ENCODE measurements around the gene GCSAM.

GCSAM gene

DNA sequence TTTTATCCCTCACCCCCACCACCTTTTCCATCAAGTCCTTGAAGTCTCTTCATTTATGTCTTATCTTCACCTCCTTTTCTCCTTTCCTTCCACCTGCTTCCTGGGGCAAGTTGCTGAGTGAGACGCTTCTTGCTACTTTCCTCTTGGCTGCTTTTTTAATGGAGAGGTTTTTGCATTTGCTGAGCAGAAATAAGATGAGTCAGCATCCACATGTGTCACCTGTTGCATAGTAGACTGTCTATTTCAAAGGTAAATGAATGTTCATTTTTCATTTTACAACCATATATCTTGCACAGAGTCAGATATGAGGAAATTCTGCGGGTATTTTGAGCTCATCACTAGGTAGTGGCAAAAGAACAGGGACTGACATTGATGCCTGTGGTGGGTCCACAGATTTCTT is 28.3 kb downstream of the GCSAM start:
- no peak for DNase-seq (ENCODE audit: low spot score)

DNA sequence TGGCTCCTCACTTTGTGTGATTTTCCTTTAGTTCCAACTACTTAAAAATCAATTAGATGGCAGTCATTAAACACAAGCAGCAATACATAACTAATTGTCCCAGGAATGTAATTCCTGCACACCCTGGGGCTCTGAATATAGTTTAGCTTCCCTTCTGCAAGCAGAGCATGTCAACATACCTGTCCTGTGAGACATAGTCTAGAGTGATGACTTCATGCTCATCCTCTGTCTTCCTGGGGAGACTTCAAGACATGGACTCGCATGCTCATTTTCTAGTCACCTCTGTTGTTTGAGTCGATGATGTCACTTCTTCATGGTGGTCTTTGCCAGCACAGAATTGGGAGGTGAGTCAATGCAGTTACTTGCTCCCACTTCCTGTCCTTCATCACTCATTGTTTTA is 31.1 kb downstream of the GCSAM start:
- DNase-seq (ENCODE audit: low spot score): no peak

DNA sequence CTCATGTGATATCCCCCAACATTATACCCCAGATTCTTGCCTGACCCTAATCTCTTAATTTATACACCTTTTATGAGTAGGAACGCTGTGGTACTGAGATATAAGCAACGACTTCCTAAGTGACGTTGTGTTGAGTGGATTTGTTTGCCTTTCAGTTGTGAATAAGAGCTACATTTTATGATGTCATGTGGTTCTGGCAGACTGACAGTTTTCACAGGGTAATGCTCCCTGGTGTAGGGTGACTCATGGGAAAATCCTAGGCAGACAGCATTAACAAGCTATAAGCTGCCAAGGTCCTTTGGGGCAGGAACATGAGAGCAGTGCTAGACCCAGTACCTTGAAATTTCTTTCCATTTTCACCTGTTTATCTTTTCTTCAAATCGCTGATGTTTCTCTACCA is 35.7 kb downstream of the GCSAM start:
- no peak for DNase-seq (ENCODE audit: low spot score)

DNA sequence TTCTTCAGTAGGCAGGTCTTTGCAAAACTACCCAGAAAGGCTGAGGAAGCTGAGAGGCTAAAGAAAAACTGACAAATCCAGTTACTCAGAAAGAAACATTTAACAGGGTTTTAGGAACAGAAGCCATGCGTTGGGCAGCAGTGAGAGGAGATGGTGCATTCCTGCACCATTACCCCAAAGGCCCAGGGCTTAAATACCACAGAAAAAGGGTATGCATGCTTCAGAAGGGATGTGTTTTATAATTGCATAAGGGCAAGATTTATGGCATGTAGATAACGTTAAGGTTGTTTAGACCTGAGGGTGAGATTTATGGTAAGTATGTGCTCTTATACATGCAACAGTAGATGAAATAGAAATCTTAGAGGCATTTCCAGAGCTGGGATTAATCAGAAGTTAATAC is 36.9 kb downstream of the GCSAM start:
- DNase-seq (ENCODE audit: low spot score): no peak

DNA sequence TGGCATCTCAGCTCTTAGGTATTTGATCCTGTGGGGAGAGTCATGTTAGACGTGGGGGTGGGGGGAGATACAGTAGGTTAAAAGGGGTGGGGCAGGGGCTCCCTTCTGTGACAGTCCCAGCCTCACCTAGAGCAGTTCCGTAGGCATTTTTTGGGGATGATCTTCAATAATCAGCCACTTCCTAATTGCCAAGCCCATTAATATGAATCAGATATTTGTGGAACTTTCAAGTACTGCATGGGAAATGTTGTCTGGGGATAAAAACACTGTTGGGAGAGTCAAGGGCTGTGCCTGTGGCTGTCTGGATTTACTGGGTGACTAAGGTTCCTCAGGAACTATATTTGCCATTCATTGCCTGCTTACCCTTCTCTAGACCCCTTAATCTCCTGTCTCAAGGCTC is 37.3 kb downstream of the GCSAM start:
- no peak for DNase-seq (ENCODE audit: low spot score)

DNA sequence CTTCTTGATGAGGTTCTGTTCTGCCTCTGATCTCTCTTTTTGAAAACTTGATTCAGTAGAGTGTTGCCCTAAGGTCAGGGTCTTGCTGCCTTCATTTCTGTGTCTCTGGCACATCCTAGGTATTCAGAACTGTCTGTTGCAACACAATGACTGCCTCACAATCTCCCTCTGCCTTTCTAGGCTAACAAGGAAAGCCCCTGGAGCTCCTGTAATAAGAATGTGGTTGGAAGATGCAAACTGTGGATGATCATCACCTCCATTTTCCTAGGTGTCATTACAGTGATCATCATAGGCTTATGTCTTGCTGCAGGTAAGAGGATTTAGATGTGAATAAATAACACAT is 39.9 kb downstream of the GCSAM start:
- DNase-seq (ENCODE audit: low spot score): no peak

DNA sequence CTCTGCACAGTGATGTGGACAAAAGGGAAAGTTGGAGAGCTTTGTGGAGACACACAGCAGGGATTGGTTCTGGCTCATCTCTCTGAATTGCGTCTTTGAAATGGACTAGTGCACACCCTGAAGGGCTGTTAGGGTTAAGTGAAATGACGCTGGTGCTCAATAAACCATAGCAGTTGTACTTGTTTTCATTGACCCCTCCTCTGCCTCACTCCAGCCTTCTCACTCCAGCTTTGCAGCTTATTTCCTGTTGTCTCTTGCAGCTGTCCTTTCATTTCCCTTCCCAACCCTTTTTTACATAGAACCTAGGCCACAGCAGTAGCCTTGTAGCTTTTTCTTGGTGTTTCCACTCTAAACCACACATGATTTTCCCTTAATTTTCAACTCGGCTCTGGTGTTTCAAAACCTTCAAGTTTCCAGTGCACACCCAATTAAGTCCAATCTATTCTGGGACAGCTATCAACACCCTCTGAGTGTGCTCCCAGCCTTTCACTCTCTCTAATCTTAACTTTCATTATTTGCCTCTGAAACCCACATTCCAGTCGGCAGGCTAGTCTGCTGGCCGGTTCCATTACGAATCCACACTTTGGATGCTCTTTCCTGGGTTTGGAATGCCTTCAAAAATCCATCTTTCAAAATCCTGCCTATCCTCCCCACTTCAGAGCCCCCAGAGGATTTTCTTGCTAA is 40.4 kb downstream of the GCSAM start:
- no peak for DNase-seq (ENCODE audit: low spot score)

DNA sequence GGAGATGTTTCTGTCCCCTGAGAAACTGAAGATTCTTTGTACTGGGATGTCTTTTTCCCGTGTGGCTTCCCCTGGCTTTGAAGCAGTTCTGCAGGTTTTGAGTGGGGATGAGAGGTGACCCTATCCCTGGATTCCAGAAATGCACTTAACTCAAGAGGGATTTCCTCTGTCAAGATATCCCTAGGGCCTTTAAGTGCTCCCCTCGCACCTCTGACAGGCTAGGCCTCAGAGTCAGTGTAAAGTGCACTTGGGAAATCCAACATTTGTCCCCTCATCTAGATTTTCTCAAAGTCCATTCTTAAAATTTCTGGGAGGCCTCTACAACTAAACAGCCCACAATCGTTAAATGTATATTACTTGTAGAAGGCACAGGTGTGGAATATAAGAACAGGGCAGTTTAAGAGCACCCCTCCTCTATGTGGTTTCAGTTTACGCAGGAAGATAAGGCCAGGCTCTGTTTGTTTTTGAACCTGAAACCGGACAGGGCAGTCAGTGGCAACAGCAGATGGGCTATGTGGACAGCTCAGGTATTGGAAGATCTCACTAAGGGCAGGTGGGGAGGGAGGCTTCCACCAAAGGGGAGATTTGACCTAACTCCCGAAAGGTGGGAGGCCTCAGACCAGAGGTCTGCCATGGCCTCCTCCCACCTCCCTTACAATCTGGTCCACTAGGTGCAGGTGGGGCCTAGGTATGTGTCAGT is 42.0 kb downstream of the GCSAM start:
- DNase-seq (ENCODE audit: low spot score): no peak

DNA sequence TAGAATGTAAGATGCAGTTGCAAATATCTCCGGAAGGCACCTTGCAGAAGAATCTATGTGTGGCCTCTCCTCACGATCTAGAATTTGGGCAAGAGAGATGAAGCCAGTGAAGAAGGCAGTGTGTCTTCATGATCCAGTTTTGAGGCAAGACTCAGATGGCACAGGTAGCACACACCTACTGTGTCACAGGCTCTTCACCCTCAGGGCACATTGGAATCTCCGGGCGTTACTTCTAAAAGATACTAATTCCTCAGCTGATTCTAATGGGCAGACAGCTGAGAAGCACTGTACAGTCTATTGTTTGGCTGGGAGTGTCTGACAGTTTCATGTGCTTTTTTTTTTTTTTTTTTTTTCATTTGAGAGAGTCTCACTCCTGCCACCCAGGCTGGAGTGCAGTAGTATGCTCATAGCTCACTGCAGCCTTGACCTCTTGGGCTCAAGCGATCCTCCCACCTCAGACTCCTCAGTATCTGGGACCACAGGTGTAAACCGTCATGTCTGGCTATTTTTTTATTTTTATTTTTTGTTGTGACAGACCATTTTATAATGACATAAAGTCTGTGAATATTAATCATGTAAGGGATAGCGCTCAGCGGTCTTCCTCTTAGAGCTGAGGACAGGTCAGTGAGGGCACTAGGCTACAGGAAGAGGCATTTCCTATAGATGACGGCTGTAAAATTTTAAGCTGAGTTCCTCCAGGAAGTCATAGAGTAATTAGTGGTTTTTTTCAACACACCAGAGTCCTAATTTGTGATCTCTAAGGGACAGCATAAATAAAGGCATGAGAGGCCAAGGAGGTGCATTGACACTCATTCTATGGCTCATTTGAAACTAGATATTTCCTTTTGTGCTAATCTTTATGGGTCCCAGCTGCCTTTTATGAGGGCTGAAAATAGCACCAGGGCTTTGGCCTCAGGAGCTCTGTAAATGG is 42.8 kb downstream of the GCSAM start:
- DNase-seq (ENCODE audit: low spot score): no peak

DNA sequence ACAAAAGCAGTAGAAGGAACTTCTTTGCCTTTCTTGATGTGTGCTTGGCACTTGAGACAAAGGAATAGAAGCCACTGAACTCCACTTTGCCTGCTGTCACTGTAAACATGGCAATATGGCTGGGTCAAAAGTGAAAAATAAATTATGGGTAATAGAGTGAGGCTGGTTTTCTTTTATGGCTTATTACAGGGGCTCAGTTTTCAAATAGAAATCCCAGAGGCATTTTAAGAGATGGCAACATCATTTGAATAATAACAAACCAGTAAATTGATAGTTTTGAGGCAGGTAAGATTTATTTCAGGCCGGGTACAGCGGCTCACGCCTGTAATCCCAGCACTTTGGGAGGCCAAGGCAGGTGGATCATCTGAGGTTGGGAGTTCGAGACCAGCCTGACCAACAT is 44.1 kb downstream of the GCSAM start:
- no peak for DNase-seq (ENCODE audit: low spot score)

DNA sequence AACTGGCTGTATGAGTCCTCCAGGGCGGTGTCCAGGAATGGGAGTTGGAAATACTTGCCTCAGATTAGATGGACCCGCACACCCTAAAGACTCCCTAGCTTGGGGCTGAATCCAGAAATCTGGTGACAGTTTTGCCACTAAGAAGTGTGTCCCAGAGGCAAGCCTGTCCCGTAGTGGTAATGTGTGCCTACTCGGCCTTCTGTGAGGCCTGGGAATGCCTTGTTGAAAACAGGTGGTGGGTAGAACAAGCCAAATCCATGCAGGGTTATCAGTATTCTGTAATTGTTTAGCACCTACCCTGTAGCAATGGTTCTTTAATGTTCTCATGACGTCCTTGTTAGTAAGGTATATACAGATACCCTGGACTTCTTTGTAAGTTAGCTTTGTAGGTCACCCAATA is 45.3 kb downstream of the GCSAM start:
- no peak for DNase-seq (ENCODE audit: low spot score)

DNA sequence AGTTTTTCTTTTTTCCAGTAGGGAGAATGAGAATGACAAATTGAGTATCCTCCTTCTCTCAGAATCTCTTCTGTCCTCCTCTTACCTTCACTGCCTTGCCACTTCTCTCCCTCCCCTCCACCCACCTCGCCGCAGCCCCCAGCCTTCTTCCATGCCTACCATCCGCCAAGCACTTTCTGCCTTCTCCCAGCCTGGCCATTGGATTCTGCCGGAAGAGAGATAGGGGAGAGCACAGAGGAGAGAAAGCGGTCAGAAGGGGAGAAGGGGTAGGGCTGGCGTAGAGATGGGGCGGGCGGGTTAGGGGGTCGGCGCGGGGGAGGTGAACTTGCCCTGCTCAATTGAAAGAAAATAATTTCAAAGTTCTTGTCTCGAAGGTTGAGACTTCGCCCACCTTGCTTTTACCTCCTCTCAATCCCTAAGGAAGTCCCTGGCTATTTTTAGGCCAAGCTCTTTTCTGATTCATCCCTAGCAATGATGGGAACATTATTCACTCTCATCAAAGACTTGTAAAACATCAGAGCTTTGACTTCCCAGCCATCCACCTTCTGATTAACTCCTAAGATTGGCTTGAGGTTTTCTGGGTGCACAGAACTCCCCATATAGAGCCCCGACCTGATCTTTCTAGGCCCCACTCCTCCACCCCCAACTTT is 46.0 kb downstream of the GCSAM start:
- no peak for DNase-seq (ENCODE audit: low spot score)

DNA sequence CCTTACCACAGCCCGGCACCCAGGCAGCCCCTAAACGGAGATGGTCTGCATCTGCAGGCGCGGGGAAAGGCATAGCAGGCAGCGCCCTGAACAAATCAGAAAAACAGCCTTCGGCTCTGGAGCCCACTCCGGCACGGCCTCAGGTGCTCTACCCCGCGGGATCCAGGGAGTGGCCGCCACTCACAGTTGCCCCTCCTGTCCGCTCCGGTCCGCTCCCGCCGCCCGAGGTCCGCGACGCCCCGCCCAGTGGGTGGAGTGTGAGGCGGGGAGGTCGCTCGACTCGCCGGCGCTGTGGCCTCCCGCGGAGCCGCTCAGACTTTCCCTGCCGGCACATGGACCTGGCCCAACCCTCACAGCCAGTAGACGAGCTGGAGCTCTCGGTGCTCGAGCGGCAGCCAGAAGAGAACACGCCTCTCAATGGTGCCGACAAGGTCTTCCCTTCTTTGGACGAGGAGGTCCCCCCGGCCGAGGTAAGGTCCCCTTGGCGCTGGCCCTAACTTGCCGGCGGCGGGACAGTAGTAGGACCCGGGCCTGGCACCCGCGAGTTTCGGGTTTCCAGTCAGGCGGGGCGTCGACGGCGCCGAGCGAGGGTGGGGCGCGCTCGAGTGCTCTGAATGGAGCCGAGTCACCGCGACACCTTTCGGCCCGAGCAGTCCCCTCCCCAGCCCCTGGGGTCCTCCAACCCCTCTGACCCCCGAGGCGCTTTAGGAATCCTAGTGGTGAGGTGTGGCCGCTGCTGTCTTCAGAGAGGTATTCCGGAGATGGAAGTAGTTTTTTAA is 46.8 kb downstream of the GCSAM start, which contains the start of gene C3orf52:
Gene C3orf52, plus strand, starts transcription at position 314 of the 779 bp plus-strand sequence. Its CDS starts 19 bp downstream, at position 333.
- DNase-seq (ENCODE audit: low spot score): peak; percentile 90

DNA sequence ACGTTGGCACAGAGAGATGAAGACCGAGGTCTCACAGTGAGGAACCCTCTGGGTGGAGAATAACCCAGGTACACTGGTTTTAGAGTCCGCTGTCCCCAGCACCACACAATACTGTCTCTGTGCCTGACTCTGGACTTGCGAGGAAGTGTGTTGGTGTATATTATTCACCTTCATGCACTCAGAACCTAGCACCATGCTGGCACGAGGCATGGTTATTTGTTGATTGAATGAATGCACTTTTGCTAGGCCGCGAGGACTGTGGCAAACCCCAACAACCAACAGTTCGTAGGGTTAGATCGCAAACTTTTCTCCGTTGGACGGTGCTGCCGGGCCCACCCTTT is 47.3 kb downstream of the GCSAM start:
- no peak for DNase-seq (ENCODE audit: low spot score)

DNA sequence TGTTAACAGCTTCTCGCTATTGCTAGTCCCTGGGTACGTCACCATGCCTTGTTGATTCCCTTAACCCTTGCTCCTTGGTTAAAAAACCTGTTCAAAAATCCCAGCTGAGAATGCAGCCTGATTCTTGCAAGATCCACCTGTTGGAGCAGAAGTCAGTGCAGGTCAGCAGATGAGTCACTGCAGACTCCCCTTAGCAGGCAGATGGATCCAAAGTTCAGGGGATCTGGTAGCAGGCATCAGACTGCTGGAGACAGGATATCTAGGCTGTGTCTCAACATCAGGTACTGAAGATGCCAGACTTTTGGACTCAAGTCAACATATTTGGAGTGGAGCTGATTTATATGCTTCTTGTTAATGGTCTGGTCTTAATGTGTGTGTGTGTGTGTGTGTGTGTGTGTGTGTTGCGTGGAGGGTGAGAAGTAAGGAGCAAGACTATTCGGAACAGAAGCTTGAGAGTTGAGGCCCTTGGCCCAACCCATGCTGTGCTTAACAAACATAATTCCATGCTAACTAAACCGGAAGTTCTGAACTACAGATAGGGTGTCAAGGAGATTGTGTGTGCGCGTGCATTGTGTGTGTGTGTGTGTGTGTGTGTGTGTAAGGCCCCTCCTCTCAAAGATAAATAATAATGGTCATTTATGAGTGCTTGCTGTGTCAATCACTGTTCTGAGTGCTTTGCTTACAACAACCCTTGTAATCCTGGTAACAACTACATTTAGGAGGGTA is 47.9 kb downstream of the GCSAM start:
- no peak for DNase-seq (ENCODE audit: low spot score)

DNA sequence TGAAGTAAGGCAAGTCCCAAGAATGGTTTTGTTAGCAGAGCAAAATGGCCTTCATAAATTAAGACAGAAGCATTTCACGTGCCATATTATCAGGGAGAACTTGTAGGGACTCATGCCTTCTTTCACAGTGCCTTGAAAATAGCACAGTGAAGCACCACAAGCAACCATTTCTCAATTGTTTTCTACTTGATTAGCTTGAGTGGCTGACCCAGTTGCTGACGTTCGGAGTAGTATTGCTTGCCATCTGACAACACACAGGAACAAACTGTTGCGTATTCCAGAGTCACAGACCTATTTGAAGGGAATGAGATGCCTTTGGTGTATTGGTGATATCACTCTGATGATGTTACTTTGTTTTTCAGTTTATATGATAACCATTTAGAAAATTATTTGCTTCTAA is 49.8 kb downstream of the GCSAM start:
- DNase-seq (ENCODE audit: low spot score): no peak

DNA sequence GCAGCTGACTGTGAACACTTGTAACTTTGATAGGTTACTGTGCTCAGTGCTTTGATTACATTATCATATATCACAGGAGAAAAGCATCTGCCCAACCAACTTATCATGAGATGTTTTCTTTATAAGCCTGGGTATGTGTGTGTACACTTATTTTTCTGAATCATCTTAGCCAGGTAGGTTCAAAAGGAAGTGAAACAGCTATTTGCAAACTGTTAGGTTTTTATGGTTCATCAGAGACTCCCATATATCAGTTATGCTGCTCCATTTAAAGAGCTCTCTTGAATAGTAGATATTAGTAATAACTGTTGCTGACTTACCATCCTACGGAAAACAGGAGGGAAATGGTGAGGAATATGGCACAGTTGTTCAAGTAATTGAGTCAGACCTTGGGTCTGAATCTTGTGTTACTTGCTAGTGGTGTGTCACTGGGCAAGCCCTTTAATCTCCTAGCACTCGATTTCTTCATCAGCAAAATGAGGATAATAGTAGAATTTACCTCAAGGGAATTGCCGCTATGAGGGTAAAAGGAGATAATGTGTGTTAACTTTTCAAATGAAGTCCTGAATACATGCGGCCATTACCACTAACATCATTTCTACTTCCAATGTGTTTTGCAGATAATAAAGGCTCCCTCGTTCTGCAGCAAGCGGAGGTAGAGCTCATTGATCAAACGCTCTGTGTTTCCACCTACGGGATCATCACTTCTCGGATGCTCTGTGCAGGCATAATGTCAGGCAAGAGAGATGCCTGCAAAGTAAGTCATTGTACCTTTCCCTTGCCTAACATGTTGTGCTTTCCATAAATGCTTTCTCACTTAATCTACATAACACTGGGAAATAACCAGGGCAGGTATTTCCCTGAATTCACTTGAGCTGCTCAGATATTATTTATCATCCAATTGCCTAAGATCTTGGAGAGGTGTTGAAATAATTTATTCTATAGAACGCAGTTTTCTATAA is 54.6 kb downstream of the GCSAM start:
- DNase-seq (ENCODE audit: low spot score): no peak

DNA sequence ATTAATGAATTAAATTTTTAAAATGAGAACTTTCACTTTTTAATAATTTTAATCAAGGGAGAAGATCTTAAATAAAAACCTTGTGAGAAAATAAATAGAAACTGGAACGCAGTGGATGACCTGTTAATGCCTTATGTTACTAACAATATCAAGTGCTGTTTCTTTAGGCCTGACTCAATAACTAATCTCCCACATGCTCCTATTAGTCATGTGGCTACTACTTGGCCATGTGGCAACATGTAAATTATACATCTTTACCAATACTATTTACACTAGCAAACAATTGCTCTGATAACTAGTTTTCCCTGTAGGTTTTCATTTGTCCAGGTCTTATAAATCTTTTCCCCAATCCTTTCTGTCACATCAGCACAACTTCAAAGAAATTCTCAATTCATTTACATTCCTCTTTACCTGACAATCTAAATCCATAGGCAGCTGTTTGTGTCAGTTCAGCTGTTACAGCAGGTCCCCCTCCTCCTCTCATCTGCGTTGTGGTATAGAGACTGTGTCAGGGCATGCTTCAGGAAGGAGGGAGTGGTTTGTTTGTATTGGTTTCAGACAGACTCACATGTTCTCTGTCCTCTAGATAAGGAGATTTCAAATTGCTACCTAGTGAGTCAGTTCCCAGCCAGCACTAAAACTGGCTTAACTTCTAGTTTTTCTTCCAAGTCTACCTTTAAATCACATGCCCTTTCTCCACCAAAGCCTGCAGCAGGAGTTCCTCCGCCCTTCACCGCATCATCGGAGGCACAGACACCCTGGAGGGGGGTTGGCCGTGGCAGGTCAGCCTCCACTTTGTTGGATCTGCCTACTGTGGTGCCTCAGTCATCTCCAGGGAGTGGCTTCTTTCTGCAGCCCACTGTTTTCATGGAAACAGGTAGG is 58.2 kb downstream of the GCSAM start:
- DNase-seq (ENCODE audit: low spot score): no peak

DNA sequence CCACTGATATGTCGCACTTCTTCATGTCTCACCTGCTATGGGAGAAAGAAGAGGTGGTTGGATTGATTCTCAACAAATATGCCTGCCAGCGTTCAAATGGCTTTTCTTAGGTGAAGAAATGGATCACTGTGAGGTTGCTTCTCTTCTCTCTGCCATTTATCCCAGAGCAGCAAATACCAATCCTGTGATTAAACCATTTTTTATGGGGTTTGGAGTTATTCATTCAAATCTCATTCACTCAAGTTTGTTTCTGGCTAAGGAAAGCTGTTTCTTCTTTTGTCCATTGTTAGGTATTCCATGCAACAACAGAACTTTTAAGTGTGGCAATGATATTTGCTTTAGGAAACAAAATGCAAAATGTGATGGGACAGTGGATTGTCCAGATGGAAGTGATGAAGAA is 59.0 kb downstream of the GCSAM start:
- DNase-seq (ENCODE audit: low spot score): no peak

Data from ecto neural progenitor cell (in vitro differentiated cells).